ENCODE results near the gene TNFAIP8L1.
"Not testable (repeated sequence)": the region's sequence is repeated elsewhere in the genome, so short reads cannot be mapped to it uniquely, and the experiment has no call there.

The TNFAIP8L1 gene

DNA sequence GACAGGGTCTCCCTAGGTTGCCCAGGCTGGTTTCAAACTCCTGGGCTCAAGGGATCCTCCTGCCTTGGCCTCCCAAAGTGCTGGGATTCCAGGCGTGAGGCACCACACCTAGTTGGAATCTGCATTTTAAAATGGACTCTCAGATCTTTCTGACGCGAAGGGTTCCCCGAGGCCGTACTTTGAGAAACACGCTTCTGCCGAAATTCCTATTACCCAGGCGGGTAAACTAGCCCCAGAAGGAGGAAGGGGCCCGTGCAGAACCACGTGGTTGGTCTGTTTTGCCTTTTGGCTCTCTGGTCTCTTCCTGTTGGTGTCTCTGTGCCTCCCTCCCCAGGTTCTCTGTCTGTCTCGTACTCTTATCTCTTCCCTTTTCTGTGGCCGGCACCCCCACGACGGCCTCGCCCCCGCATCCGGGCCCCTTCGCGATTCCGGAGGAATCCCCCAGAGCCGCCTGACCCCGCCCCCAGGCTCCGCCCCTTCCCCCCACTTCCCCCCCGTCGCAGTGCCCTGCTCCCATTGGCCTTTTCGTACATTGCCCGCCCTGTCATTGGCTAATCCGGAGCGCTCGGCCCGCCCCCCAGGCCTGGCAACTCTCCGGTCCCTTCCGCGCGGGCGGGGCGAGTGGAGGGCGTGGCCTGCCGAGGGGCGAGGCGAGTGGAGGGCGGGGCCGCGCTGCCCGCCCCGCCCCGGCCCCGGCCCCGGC is at the start of gene TNFAIP8L1:
TNFAIP8L1 (plus strand) TSS at position 689 of the 703 bp plus-strand sequence. CDS start 12,354 bp downstream, outside the sequence.
- DNase-seq: peak; percentile 99

DNA sequence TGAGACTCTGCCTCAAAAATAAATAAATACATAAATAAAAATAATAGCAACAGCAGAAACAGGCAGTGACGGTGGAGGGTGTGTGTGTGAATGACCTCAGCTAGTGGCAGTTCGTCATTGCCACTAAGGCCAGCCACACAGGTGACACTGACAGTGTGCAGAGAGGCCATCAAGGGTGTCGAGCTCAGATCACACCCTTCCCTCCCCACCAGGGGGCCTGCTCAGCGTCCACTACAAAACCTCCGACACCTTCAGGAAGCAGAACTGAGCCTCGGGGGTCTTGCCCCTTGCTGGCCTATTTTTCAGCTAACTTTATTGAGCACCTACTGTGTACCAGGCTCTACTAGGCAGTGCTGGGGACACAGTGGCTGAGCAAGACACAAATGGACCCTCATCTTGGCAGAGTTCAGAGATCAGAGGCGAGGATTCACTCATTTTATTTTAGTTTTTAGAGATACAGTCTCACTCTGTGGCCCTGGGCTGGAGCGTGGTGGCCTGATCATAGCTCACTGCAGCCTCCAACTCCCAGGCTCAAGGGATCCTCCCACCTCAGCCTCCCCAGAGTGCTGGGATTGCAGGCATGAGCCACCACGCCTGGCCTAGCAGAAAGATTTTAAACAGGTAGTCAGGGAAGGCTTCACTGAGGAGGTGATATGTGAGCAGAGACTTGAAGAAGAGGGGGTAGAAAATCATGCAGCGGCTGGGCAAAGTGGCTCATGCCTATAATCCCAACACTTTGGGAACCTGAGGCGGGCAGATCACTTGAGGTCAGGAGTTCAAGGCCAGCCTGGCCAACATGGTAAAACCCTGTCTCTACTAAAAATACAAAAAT is 49.5 kb upstream of the TNFAIP8L1 start:
- DNase-seq: no peak

DNA sequence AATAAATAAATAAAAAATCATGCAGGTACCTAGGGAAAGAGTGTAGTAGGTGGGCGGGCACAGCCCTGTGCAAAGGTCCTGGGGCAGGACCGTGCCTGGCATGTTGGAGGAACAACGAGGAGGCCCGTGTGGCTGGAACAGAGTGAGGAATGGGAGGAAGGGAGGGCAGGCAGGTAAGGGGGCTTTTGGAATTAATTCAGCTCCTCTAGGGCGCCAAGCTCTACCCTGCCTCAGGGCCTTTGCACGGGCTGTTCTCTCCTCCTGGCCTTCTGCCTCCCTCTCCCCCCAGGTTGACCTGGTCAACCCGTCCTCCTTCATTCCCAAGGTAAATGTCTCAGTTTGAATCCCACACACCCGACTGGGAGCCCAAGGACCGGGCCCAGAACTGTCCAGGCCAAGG is 48.8 kb upstream of the TNFAIP8L1 start:
- no peak for DNase-seq

DNA sequence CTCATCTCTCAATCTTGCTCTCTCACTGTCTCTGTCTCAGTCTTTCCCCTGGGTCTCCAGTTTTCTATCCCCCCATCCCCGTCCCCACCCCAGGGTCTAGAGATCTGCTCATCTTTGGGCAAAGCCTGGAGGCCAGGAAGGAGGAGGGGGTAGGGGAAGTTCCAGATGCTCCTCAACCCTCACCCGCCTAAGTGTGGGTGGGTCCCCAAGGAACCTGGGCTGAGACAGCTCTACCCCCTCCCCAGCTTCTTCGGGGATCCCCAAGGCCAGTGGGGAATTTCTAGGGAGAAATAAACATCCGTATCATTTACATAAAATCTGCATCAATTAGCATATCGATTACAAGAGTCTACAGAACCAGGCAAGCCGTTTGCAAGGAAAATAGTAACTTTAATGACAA is 48.0 kb upstream of the TNFAIP8L1 start:
- DNase-seq: no peak

DNA sequence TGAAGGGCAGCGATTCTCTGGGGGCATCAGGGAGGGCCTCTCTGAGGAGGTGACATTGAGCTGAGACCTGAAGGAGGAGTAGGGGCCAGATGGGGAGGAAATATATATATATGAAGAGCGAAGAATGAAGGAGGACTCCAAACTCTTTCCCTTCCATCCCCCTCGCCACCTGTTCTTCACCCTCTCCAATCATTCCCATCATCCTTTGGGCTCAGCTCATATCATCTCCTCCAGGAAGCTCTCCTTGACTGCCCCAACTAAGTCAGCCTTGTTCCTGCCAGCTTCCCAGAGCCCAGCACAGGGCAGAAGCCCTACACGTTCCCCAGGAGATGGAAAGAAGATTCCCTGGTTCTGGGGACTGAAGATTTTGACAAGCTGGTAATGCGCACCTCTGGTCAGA is 46.9 kb upstream of the TNFAIP8L1 start:
- DNase-seq: no peak

DNA sequence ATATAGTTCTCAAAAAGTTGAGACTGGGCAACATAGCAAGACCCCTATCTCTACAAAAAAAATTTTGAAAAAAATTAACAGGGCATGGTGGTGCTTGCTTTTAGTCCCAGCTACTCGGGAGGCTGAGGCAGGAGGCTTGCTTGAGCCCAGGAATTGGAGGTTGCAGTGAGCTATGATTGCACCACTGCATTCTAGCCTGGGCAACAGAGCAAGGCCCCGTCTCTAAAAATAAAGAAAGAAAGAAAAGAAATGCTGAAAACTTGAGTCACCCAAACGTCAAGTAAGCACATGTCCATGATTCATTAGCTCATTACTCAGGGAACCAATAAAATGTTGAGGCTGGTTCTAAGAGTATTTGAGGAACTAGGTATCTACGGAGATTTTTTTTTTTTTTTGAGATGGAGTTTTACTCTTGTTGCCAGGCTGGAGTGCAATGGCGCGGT is 45.9 kb upstream of the TNFAIP8L1 start:
- DNase-seq: no peak

DNA sequence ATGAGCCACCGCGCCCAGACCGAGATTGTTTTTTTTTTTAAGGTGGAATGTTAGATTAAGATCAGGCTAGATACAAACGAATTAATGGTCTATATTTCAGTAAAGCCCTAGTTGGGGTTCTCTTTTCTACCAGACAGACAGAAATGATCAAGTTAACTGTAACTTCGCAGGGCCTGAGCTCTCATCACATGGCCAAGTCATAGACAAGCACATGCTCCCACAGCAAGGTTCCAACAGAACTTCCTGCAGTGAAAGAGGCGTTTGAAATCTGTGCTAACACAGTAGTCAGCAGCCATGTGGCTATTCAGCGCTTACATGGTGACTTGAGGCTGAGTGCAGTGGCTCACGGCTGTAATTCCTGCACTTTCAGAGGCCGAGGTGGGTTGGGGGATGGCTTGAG is 45.1 kb upstream of the TNFAIP8L1 start:
- DNase-seq: no peak

DNA sequence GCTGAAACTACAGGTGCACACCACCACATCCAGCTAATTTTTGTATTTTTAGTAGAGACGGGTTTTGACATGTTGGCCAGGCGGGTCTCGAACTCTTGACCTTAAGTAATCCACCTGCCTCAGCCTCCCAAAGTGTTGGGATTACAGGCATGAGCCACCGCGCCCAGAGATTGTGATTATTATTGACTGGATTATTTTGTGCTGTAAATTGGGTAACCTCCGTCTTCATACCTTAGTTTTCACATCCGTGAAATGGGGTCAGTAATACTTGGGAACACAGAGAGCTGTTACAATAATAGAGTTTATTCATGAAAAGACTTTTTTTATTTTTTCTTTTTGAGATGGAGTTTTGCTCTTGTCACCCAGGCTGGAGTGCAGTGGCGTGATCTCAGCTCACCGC is 44.2 kb upstream of the TNFAIP8L1 start:
- not testable (repeated sequence) for DNase-seq

DNA sequence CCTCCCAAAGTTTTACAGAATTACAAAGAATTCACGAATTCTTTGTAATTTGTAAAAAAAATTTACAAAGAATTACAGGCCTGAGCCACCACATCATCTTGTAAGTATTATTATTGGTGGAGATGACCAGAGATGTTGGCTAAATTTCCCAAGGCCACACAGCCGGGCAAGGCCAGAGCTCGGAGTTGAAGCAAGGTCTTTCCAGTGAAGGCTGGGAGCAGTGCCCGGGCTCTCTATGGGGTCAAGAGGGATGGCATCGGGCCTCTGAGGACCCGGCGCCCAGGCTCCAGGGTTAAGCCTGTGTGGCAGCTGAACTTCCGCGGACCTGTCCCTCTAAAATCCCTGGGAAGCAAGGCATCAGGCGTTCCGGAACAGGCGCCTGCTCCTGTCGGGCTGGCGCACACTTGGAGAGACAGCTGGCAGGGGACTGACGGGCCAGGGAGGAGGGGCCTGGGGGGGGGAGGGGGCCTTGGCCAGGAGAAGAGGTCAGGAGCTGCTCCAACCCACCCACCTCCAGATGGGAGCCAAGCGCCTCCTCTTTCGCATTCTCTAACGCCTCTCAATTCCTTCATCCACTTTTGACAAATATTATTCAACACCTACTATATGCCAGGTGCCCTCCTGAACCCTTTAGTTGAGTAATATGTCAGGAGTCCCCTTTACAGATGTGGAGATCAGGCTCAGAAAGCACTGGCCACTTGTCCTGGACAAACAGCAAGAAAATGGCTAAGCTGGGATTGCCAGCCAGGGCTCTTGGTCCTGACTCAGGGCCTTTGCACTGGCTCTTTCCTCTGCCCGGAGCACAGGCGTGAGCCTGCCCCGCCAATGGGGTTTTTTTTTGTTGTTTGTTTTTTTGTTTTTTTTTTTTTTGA is 43.0 kb upstream of the TNFAIP8L1 start:
- no peak for DNase-seq

DNA sequence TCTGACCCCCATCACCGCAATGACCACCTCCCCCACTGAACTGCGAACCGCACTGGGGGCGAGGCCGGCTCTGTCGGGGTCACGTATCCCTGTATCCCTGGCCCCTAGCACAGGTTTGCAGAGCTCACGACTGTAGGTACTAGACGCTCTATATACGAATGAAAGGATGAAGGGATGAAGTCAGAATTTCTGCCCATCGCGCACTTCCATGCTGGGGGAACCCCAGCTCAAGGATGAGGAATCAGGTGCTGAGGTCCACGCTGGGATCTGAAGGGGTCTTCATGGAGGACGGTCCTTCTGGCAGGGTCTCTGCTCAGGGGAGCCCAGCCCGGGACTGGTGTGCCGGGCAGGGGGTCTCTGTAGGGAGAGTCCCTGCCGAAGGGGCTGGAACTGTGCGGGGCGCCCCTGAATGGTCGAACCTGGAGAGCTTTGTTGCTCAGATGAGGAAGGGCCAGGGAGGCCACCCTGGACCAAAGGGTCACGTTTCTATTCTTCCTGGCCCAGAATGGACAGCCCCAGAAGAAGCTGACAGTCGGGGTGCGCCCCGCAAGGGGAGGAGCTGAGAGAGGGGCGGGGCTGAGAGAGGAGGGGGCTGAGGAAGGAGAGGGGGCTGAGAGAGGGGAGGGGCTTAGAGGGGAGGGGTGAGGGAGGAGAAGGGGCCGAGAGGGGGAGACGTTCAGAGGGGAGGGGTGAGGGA is 41.9 kb upstream of the TNFAIP8L1 start:
- no peak for DNase-seq

DNA sequence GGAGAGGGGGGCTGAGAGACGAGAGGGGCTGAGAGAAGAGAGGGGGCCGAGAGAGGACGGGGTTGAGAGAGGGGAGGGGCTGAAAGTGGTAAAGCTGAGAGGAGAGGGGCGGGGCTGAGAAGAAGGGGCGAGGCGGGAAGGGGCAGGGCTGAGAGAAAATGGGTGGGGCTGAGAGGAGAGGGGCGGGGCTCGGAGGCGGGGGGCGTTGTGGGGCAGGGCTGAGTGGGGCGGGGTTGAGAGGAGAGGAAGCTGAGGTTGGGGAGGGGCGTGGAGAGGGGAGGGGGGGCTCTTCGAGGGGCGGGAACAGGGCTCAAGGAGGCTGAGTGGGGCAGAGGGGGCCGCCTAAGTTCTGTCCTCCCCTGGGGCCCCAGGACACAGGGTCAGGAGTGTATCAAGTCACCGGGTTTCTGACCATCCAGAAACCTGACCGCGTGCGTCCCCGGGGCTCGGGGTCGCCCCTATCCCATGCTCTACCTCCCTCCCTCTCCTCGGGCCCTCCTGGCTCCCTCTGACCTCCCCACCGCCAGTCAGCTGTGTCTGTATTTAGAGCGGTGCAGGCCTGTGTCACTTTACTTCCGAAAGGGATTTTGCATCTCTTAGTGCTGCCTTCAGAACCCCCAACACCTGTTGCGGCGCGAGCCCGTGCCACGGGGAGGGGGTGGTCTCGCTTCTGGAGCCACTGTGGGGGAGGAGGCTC is 41.2 kb upstream of the TNFAIP8L1 start:
- DNase-seq: peak; percentile 30

DNA sequence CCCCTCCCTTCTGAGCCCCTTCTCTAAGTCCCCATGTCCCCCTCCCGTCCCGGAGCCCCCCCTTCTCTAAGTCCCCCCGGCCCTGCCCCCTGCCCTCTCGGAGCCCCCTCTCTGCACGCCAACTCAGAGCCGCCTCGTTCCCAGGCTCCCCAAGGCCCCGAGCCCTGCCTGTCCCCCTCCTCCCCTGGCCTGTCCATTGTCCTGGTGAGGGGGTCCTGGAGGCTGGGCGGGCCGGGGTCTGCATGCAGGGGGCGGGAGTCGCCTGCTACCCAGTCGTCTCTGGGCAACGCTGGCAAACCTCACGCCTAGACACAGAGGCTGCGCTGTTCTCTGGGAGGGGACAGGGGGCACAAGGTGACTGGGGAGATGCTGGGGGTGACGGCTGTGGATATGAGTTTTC is 40.6 kb upstream of the TNFAIP8L1 start:
- no peak for DNase-seq

DNA sequence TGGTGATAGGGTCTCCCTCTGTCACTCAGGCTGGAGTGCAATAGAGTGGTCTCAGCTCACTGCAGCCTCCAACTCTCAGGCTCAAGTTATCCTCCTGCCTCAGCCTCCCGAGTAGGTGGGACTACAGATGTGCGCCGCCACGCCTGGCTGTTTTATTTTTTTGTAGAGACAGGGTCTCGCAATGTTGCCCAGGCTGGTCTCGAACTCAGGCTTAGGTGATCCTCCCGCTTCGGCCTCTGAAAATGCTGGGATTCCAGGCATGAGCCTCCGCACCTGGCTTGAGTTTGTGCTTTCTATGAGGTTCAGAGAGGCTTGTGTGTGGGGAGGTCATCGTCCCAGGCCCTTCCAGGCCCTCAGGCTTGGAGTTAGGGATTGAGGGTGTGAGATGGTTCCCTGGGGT is 39.2 kb upstream of the TNFAIP8L1 start:
- no peak for DNase-seq

DNA sequence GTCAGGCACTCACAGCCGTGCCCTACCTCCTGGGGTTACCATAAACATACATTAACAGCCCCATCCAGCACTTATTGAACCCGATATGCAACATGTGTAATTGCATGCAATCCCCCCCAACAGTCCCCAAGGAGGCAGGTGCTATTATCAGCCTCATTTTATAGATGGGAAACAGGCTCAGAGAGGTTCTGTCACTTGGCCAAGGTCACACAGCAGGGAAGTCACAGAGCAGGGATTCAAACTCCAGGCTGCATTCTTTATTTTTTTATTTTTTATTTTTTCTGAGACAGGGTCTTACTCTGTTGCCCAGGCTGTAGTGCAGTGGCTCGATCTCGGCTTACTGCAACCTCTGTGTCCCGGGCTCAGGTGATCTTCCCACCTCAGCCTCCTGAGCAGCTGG is 38.4 kb upstream of the TNFAIP8L1 start:
- DNase-seq: no peak

DNA sequence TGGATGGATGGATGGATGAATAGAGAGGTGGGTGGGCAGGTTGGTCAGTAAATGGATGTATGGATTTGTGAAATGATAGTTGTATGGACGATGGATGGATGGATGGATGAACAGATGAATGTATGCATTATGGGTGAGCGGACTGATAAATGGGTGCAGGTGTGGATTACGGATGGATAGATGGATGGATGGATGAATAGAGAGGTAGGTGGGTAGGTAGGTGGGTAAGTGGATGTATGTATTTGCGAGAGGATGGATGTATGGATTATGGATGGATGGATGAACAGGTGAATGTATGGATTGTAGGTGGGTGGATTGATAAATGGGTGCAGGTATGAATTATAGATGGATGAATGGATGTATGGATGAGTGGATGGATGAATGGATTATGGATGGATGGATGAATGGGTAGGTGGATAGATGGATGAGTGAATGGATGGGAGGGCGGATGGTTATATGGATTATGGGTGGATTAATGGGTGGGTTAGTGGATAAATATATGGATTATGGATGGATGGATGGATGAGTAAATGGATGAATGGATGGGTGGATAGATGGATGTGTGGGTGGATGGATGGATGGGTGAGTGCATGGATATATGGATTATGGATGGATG is 37.0 kb upstream of the TNFAIP8L1 start:
- DNase-seq: no peak

DNA sequence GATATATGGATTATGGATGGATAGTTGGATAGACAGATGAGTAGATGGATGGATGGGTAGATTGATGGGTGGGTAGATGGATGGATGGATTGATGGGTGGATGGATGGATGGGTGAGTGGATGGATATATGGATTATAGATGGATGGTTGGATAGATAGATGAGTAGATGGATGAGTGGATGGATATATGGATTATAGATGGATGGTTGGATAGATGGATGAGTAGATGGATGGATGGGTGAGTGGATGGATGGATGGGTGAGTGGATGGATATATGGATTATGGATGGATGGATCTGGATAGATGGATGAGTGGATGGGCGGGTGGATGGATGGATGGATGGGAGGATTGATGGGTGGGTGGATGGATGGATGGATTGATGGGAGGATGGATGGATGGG is 36.4 kb upstream of the TNFAIP8L1 start:
- no peak for DNase-seq

DNA sequence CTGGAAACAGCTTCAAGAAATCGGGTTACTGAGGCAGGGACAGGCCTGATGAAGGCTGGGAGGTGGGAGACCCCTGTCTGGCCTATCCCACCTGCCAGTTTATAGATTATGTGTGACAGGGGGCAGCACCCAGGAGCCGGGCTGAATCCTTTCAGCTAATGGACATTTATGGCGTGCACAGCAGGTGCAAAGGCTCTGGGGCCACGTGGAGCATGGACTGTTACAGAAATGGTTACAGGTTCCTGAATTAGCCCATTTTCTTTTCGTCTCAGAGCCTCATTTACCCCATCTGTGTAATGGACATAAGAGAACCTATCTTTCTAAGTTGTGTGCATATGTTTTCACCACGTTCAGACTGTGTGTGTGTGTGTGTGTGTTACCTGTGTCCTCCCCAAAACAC is 34.4 kb upstream of the TNFAIP8L1 start:
- no peak for DNase-seq

DNA sequence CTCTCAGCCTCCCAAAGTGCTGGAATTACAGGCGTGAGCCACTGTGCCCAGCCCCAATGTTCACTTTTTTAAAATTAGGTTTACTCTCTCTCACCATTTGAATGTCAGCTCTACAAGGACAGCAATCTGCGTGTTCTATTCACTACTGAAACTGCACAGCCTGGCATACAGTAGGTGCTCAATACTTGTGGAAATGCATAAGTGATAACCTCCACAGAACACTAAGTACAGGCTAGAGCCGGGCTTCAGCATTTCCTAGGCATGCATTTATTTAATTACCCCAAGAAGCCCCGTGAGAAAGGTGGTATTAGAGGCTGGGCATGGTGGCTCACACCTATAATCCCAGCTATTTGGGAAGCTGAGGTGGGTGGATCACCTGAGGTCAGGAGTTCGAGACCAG is 33.1 kb upstream of the TNFAIP8L1 start:
- no peak for DNase-seq

DNA sequence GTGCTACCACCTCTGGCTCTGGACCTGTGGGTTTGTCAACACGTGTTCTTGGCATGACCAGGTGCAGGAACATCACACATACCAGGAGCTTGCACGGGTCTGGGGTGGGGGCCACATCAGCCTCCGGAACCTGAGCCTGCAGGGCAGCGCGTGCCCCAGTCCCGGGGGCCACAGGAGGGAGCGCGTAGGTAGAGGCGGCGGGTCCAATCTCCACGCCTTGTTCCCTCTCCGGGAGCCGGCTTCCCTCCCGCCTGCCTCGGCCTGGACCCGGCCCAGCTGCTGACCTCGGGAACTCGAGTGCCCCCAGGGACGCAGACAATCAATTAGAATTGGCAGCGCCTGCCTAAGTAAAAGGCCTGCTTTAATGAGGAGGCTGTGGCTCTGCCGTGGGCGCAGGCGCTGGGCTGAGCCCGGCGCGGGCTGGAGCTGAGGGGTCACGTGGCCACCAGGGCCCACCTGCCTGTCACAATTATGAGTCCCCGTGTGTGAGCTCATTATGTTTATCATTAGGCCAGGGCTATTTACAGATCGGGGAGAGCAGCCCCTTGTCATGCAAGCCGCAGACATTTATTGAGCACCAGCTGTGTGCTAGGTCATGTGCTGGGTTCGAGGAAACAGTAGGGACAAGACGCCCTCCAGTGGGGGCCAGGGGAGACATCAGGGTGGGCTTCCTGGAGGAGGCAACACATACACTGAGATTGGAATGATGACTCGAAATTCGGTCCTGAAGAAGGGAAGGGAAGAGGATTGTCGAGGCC is 32.2 kb upstream of the TNFAIP8L1 start:
- DNase-seq: no peak

DNA sequence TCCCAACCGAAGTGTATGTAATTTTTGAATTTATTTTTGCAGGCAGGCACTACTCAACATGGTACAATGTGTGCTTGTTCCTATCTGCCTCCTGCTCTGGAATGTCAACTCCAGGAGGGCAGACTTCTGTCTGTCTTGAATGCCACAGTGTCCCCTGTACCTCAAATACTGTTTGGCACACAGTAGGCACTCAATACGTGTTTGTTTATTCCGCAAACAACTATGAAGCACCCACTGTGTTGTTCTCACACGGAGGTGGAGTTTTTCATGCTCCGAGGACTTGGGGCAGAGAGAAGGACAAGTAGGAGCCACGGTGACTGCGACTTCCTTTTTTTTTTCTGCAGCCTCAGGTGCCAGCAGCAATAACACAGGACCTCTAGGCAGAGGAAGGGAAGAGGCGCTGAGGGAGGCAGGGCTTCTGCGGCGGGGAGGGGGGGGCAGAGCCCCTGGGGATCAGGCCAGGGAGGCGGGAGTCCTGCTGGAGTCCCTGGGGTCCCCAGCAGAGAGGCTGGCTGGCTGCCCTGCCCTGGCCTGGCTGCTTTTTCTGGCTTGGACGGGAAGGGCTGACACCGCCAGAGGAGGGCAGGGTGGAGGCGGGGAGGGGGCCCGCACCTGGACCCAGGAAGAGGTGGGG is 29.3 kb upstream of the TNFAIP8L1 start:
- no peak for DNase-seq
